Liver (tissue), 9 donors: ENCODE results near the gene PDE9A. TPM values are rescaled to one million over a fixed set of nuclear protein-coding genes. Genes with fewer than 3 reads are reported as not detected.

Experiments used
- DNase-seq: peaks from one replicate; pipeline ENCODE4 v3.0.0-alpha.2; 2017; ENCODE audit warnings: low spot score
- H3K27ac ChIP-seq, 2 donors: one replicate each; pipeline ENCODE4 v1.7.0; 2013; ENCODE audit warnings: inconsistent platforms in 2 of 2, low read length in 2 of 2, control low read depth in 1 of 2, low read depth in 1 of 2, mild to moderate bottlenecking in 1 of 2
- H3K27me3 ChIP-seq, 4 donors: one replicate each; pipeline versions ENCODE4 v1.6.1 to v1.7.0; 2013; ENCODE audit warnings: low read length in 3 of 4, inconsistent platforms in 1 of 4, mild to moderate bottlenecking in 1 of 4, moderate library complexity in 1 of 4; ENCODE audit not compliant: control insufficient read depth in 4 of 4, insufficient read depth in 4 of 4
- H3K36me3 ChIP-seq, 4 donors: one replicate each; pipeline versions ENCODE4 v1.6.1 to v1.7.0; 2013; ENCODE audit warnings: low read length in 3 of 4, mild to moderate bottlenecking in 3 of 4, low read depth in 1 of 4, moderate library complexity in 1 of 4; ENCODE audit not compliant: control insufficient read depth in 4 of 4, insufficient read depth in 3 of 4
- H3K4me1 ChIP-seq, 4 donors: one replicate each; pipeline versions ENCODE4 v1.6.1 to v1.7.0; 2013; ENCODE audit warnings: low read length in 3 of 4, mild to moderate bottlenecking in 3 of 4, moderate library complexity in 1 of 4; ENCODE audit not compliant: control insufficient read depth in 4 of 4, insufficient read depth in 4 of 4
- H3K4me3 ChIP-seq, 3 donors: one replicate each; pipeline versions ENCODE4 v1.6.1 to v1.7.0; 2013; ENCODE audit warnings: low read length in 3 of 3, control low read depth in 1 of 3, low read depth in 1 of 3, mild to moderate bottlenecking in 1 of 3
- H3K9ac ChIP-seq, 2 donors: one replicate each; pipeline ENCODE4 v1.7.0; 2013; ENCODE audit warnings: low read length in 2 of 2, mild to moderate bottlenecking in 2 of 2, moderate library complexity in 2 of 2, control low read depth in 1 of 2, low read depth in 1 of 2
- H3K9me3 ChIP-seq, 4 donors: one replicate each; pipeline versions ENCODE4 v1.6.1 to v1.7.0; 2013; ENCODE audit warnings: low read length in 3 of 4; ENCODE audit not compliant: control insufficient read depth in 4 of 4
- EGR1 ChIP-seq, 2 donors: IDR thresholded peaks; 2 replicates each; pipeline ENCODE4 v1.6.1; 2016 to 2018; ENCODE audit warnings: antibody characterized with exemption in 2 of 2, low read depth in 2 of 2
- FOXA1 ChIP-seq: IDR thresholded peaks from 2 replicates; pipeline ENCODE4 v1.6.1; 2016; ENCODE audit warnings: antibody characterized with exemption
- FOXA2 ChIP-seq: IDR thresholded peaks from 2 replicates; pipeline ENCODE4 v1.6.1; 2016; ENCODE audit warnings: antibody characterized with exemption
- GABPA ChIP-seq, 2 donors: IDR thresholded peaks in 1 of 2; conservative IDR thresholded peaks in 1 of 2; 2 replicates each; pipeline ENCODE4 v1.6.1; 2016; ENCODE audit warnings: antibody characterized with exemption in 2 of 2, mild to moderate bottlenecking in 1 of 2, moderate library complexity in 1 of 2
- HNF4A ChIP-seq, 2 donors: conservative IDR thresholded peaks; 2 replicates each; pipeline ENCODE4 v1.6.1; 2016; ENCODE audit warnings: antibody characterized with exemption in 2 of 2, mild to moderate bottlenecking in 2 of 2
- HNF4G ChIP-seq: IDR thresholded peaks from 2 replicates; pipeline ENCODE4 v1.6.1; 2016; ENCODE audit warnings: antibody characterized with exemption
- JUND ChIP-seq, 2 donors: IDR thresholded peaks; 2 replicates each; pipeline ENCODE4 v1.6.1; 2016; ENCODE audit warnings: antibody characterized with exemption in 2 of 2
- NR2F2 ChIP-seq: IDR thresholded peaks from 2 replicates; pipeline ENCODE4 v1.6.1; 2016; ENCODE audit warnings: antibody characterized with exemption
- RAD21 ChIP-seq, 2 donors: IDR thresholded peaks; 2 replicates each; pipeline ENCODE4 v1.6.1; 2016; ENCODE audit warnings: antibody characterized with exemption in 2 of 2, mild to moderate bottlenecking in 2 of 2
- RXRA ChIP-seq, 2 donors: IDR thresholded peaks; 2 replicates each; pipeline ENCODE4 v1.6.1; 2017 to 2018; ENCODE audit warnings: antibody characterized with exemption in 2 of 2, mild to moderate bottlenecking in 1 of 2
- SP1 ChIP-seq: IDR thresholded peaks from 2 replicates; pipeline ENCODE4 v1.6.1; 2018; ENCODE audit warnings: antibody characterized with exemption, mild to moderate bottlenecking
- TAF1 ChIP-seq: conservative IDR thresholded peaks from 2 replicates; pipeline ENCODE4 v1.6.1; 2016; ENCODE audit warnings: antibody characterized with exemption, mild to moderate bottlenecking
- YY1 ChIP-seq: IDR thresholded peaks from 2 replicates; pipeline ENCODE4 v1.6.1; 2016; ENCODE audit warnings: antibody characterized with exemption, mild to moderate bottlenecking
- WGBS: extraction: QIAGEN DNeasy Blood & Tissue Kit; methylation state at CpG from one replicate; pipeline ENCODE4 v1.1.7; 2013; 5-methylcytosine and 5-hydroxymethylcytosine counted together
- polyA plus RNA-seq, 2 donors: library from polyadenylated mRNA; stranded (reverse) in 1 of 2; unstranded in 1 of 2; fragments of 200-250 nt in 1 of 2; fragments of >200 nt in 1 of 2; fragmentation: Nextera tagmentation in 1 of 2; extraction: Ambion mirVana in 1 of 2; gene quantifications; one replicate each; pipeline versions ENCODE4 v1.2.1 to v1.2.3, GENCODE V29; 2013 to 2015
- total RNA-seq, 2 donors: library from RNA; depleted of rRNA; stranded (reverse); fragments of >200 nt; gene quantifications; one replicate each; pipeline ENCODE4 v1.2.3, GENCODE V29; 2014
- TF ChIP-seq, protein P1 (sequence below): IDR thresholded peaks from 2 replicates; pipeline ENCODE4 v1.6.1; 2016; ENCODE audit warnings: antibody characterized with exemption
- TF ChIP-seq, protein P2 (sequence below): fragments of 150-350 bp; IDR thresholded peaks from 2 replicates; pipeline ENCODE4 v1.5.1; 2017; ENCODE audit warnings: improper control_type of control experiment, low read depth, low read length; ENCODE audit not compliant: missing input control
- TF ChIP-seq, protein P3 (sequence below): IDR thresholded peaks from 2 replicates; pipeline ENCODE4 v1.6.1; 2016; ENCODE audit warnings: antibody characterized with exemption
- TF ChIP-seq, protein P4 (sequence below): IDR thresholded peaks from 2 replicates; pipeline ENCODE4 v1.6.1; 2016; ENCODE audit warnings: antibody characterized with exemption
- donor health status: healthy.
- donor health status: healthy.
- donor health status: healthy.
- donor health status: healthy.
- donor health status: healthy.

The PDE9A gene
- total and polyA plus RNA-seq, 4 donors: 1.5 to 4.2 (median 2.7) TPM

DNA sequence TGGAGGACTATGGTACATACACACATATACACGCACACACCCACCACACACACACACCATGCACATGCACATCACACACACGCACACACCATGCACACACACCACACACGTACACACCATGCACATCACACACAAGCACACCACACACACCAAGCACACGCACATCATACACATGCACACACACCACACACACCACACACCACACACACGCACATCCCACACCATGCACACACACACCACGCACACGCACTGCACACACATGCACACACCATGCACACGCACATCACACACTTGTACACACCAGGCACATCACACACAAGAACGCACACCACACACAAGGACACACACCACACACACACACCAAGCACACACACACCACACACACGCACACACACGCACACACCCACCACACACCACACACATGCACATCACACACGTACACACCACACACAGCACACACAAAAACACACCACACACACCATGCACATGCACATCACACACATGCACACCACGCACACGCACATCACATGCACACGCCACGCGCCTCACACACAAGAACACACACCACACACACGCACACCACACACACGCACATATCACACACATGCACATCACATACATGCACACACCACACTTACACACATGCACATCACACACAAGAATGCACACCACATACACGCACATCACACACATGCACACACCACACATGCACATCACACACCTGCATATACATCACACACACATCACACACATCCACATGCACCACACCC is 9.2 kb downstream of the PDE9A start:
- 95% methylated on average over 20 of the region's 20 CpGs for WGBS
- no peaks in the 10 kb centered on the region for H3K36me3 ChIP-seq
- no peak for DNase-seq
- H3K4me1 ChIP-seq: no peaks in the 10 kb centered on the region
- TF ChIP-seq GABPA (IDR thresholded peaks at IDR 0.05 in 1 of 2, conservative IDR thresholded peaks at IDR 0.05 in 1 of 2) (no peak), NR2F2 (no peak), FOXA1 (no peak), HNF4A (conservative IDR thresholded peaks at IDR 0.05) (no peak), TAF1 (no peak), JUND (IDR thresholded peaks at IDR 0.05) (no peak), YY1 (no peak), SP1 (no peak), RAD21 (IDR thresholded peaks at IDR 0.05) (no peak)
- TF ChIP-seq, protein P1, sequence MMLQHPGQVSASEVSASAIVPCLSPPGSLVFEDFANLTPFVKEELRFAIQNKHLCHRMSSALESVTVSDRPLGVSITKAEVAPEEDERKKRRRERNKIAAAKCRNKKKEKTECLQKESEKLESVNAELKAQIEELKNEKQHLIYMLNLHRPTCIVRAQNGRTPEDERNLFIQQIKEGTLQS: no peak
- TF ChIP-seq, protein P2, sequence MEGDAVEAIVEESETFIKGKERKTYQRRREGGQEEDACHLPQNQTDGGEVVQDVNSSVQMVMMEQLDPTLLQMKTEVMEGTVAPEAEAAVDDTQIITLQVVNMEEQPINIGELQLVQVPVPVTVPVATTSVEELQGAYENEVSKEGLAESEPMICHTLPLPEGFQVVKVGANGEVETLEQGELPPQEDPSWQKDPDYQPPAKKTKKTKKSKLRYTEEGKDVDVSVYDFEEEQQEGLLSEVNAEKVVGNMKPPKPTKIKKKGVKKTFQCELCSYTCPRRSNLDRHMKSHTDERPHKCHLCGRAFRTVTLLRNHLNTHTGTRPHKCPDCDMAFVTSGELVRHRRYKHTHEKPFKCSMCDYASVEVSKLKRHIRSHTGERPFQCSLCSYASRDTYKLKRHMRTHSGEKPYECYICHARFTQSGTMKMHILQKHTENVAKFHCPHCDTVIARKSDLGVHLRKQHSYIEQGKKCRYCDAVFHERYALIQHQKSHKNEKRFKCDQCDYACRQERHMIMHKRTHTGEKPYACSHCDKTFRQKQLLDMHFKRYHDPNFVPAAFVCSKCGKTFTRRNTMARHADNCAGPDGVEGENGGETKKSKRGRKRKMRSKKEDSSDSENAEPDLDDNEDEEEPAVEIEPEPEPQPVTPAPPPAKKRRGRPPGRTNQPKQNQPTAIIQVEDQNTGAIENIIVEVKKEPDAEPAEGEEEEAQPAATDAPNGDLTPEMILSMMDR: no peak
- H3K4me3 ChIP-seq: no peak overlapping the region
- no peak overlapping the region for H3K27ac ChIP-seq
- no peaks in the 10 kb centered on the region for H3K27me3 ChIP-seq
- H3K9ac ChIP-seq: no peak overlapping the region
- H3K9me3 ChIP-seq: no peaks in the 10 kb centered on the region

DNA sequence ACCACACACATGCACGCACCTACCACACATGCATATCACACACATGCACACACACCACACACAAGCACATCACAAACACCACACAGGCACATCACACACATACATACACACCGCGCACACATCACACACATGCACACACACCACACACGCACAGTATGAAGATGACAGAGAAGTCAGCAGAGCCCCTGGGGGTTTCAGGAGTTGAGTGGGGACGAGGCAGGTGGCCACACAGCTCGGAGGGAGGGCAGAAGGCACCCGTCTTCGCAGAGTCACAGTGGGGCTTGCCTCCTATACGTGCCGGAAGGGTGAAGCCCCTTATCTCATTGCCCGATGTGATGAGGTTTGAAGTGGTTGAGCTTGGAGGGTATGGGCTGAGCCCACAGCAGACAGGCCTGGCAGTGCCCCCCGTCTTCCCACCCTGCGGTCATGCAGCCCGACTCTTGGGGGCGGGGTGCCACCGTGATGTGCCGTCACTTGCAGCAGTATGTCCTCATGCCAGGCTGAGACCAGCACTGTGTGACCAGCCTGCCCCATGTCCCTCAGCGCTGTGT is 9.9 kb downstream of the PDE9A start:
- no peak overlapping the region for H3K27ac ChIP-seq
- H3K9me3 ChIP-seq: no peaks in the 10 kb centered on the region
- TF ChIP-seq, protein P3, sequence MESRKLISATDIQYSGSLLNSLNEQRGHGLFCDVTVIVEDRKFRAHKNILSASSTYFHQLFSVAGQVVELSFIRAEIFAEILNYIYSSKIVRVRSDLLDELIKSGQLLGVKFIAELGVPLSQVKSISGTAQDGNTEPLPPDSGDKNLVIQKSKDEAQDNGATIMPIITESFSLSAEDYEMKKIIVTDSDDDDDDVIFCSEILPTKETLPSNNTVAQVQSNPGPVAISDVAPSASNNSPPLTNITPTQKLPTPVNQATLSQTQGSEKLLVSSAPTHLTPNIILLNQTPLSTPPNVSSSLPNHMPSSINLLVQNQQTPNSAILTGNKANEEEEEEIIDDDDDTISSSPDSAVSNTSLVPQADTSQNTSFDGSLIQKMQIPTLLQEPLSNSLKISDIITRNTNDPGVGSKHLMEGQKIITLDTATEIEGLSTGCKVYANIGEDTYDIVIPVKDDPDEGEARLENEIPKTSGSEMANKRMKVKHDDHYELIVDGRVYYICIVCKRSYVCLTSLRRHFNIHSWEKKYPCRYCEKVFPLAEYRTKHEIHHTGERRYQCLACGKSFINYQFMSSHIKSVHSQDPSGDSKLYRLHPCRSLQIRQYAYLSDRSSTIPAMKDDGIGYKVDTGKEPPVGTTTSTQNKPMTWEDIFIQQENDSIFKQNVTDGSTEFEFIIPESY: no peak
- TF ChIP-seq, protein P1: no peak
- no peak for TF ChIP-seq GABPA (IDR thresholded peaks at IDR 0.05 in 1 of 2, conservative IDR thresholded peaks at IDR 0.05 in 1 of 2)
- TF ChIP-seq RXRA (IDR thresholded peaks at IDR 0.05): no peak
- TF ChIP-seq JUND (IDR thresholded peaks at IDR 0.05): no peak
- TF ChIP-seq, protein P4, sequence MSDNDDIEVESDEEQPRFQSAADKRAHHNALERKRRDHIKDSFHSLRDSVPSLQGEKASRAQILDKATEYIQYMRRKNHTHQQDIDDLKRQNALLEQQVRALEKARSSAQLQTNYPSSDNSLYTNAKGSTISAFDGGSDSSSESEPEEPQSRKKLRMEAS: no peak
- TF ChIP-seq YY1: no peak
- no peak for TF ChIP-seq FOXA2
- TF ChIP-seq EGR1 (IDR thresholded peaks at IDR 0.05; ENCODE audit: low read depth in 2 of 2): no peak
- TF ChIP-seq RAD21 (IDR thresholded peaks at IDR 0.05): no peak
- TF ChIP-seq HNF4G: no peak
- TF ChIP-seq TAF1: no peak
- no peak for DNase-seq
- no peak overlapping the region for H3K9ac ChIP-seq
- no peaks in the 10 kb centered on the region for H3K4me1 ChIP-seq
- 93% methylated on average over 18 of the region's 18 CpGs for WGBS
- no peaks in the 10 kb centered on the region for H3K27me3 ChIP-seq
- H3K36me3 ChIP-seq: no peaks in the 10 kb centered on the region
- no peak overlapping the region for H3K4me3 ChIP-seq
